H9 (cell line): ENCODE data around the gene SCGN. TPM values are rescaled to one million over a fixed set of nuclear protein-coding genes. Genes with fewer than 3 reads are reported as not detected.

Experiments used
- DNase-seq: peaks from one replicate; pipeline ENCODE4 v3.0.0-alpha.2; 2017
- H2AFZ ChIP-seq: one replicate; pipeline ENCODE4 v1.6.1; 2013; ENCODE audit warnings: mild to moderate bottlenecking, low read length, control low read depth, moderate library complexity
- H2AK5ac ChIP-seq: 2 replicates; pipeline ENCODE4 v1.6.1; 2013; ENCODE audit warnings: low read length, control low read depth, mixed read lengths; ENCODE audit not compliant: insufficient read length
- H2BK120ac ChIP-seq: one replicate; pipeline ENCODE4 v1.6.1; 2013; ENCODE audit warnings: low read depth, mild to moderate bottlenecking, low read length, control low read depth, inconsistent platforms; ENCODE audit not compliant: poor library complexity, severe bottlenecking
- H2BK12ac ChIP-seq: 2 replicates; pipeline ENCODE4 v1.6.1; 2013; ENCODE audit warnings: low read length, control low read depth, mixed read lengths, low read depth; ENCODE audit not compliant: insufficient read length
- H2BK15ac ChIP-seq: 2 replicates; pipeline ENCODE4 v1.6.1; 2013; ENCODE audit warnings: low read depth, low read length, control low read depth
- H2BK20ac ChIP-seq: one replicate; pipeline ENCODE4 v1.6.1; 2013; ENCODE audit warnings: low read depth, mild to moderate bottlenecking, low read length, control low read depth, inconsistent platforms; ENCODE audit not compliant: poor library complexity, severe bottlenecking
- H2BK5ac ChIP-seq: 2 replicates; pipeline ENCODE4 v1.6.1; 2013; ENCODE audit warnings: low read length, control low read depth, mixed read lengths; ENCODE audit not compliant: insufficient read length
- H3K14ac ChIP-seq: 2 replicates; pipeline ENCODE4 v1.6.1; 2013; ENCODE audit warnings: low read length, control low read depth; ENCODE audit not compliant: insufficient read depth
- H3K18ac ChIP-seq: 2 replicates; pipeline ENCODE4 v1.6.1; 2013; ENCODE audit warnings: low read depth, mild to moderate bottlenecking, mixed read lengths, low read length, control low read depth; ENCODE audit not compliant: insufficient read length
- H3K23ac ChIP-seq: 2 replicates; pipeline ENCODE4 v1.6.1; 2013; ENCODE audit warnings: low read length, control low read depth, mixed read lengths, low read depth; ENCODE audit not compliant: insufficient read length
- H3K23me2 ChIP-seq: 2 replicates; pipeline ENCODE4 v1.6.1; 2013; ENCODE audit warnings: low read depth, mild to moderate bottlenecking, mixed read lengths, low read length, control low read depth; ENCODE audit not compliant: insufficient read length, poor library complexity, severe bottlenecking
- H3K27ac ChIP-seq: 2 replicates; pipeline ENCODE4 v1.5.1; 2013; ENCODE audit warnings: low read length, control low read depth, mixed read lengths, low read depth; ENCODE audit not compliant: insufficient read length
- H3K27me3 ChIP-seq: 2 replicates; pipeline ENCODE4 v1.6.1; 2013; ENCODE audit warnings: low read length, control low read depth, inconsistent platforms; ENCODE audit not compliant: insufficient read depth
- H3K4ac ChIP-seq: 2 replicates; pipeline ENCODE4 v1.6.1; 2013; ENCODE audit warnings: low read depth, mild to moderate bottlenecking, control low read depth, inconsistent platforms, low read length, moderate library complexity
- H3K4me1 ChIP-seq: 2 replicates; pipeline ENCODE4 v1.6.1; 2013; ENCODE audit warnings: low read length, control low read depth, inconsistent platforms; ENCODE audit not compliant: insufficient read depth
- H3K4me2 ChIP-seq: 2 replicates; pipeline ENCODE4 v1.6.1; 2013; ENCODE audit warnings: low read length, control low read depth, mixed read lengths; ENCODE audit not compliant: insufficient read length, insufficient read depth
- H3K56ac ChIP-seq: 2 replicates; pipeline ENCODE4 v1.6.1; 2013; ENCODE audit warnings: low read depth, mild to moderate bottlenecking, mixed read lengths, low read length, control low read depth; ENCODE audit not compliant: insufficient read length
- H3K79me1 ChIP-seq: 2 replicates; pipeline ENCODE4 v1.6.1; 2013; ENCODE audit warnings: low read depth, mild to moderate bottlenecking, moderate library complexity, low read length, control low read depth, inconsistent platforms; ENCODE audit not compliant: insufficient read depth, poor library complexity, severe bottlenecking
- H3K79me2 ChIP-seq: 2 replicates; pipeline ENCODE4 v1.6.1; 2013; ENCODE audit warnings: low read length, control low read depth, inconsistent platforms; ENCODE audit not compliant: insufficient read depth
- H3K9ac ChIP-seq: 2 replicates; pipeline ENCODE4 v1.6.1; 2013; ENCODE audit warnings: low read length, control low read depth, mixed read lengths; ENCODE audit not compliant: insufficient read length; ENCODE audit errors: extremely low read depth
- H3K9me3 ChIP-seq: one replicate; pipeline ENCODE4 v1.6.1; 2013; ENCODE audit warnings: low read depth, low read length, inconsistent platforms; ENCODE audit not compliant: control insufficient read depth
- H3T11ph ChIP-seq: one replicate; pipeline ENCODE4 v1.6.1; 2013; ENCODE audit warnings: mild to moderate bottlenecking, low read length, control low read depth, inconsistent platforms
- H4K20me1 ChIP-seq: one replicate; pipeline ENCODE4 v1.6.1; 2013; ENCODE audit not compliant: control insufficient read depth, insufficient read length, insufficient read depth
- H4K5ac ChIP-seq: 2 replicates; pipeline ENCODE4 v1.6.1; 2013; ENCODE audit warnings: low read depth, mild to moderate bottlenecking, mixed read lengths, low read length, control low read depth; ENCODE audit not compliant: insufficient read length
- H4K8ac ChIP-seq: replicated peaks from 2 replicates; pipeline ENCODE4 v1.6.1; 2013; ENCODE audit warnings: low read length, control low read depth, mixed read lengths, low read depth; ENCODE audit not compliant: insufficient read length
- H4K91ac ChIP-seq: 2 replicates; pipeline ENCODE4 v1.6.1; 2013; ENCODE audit warnings: low read depth, mild to moderate bottlenecking, moderate library complexity, mixed read lengths, low read length, control low read depth; ENCODE audit not compliant: insufficient read length
- H3K27ac Mint-ChIP-seq, 3 experiments: 2 replicates in 2 of 3; 3 replicates in 1 of 3; pipeline ENCODE4 v1.8.0; 2020 to 2021; ENCODE audit warnings: mixed read lengths in 3 of 3, mild to moderate bottlenecking in 1 of 3, moderate library complexity in 1 of 3
- H3K27me3 Mint-ChIP-seq: 2 replicates; pipeline ENCODE4 v1.8.0; 2021; ENCODE audit warnings: low read depth, mild to moderate bottlenecking, moderate library complexity, mixed read lengths
- H3K36me3 Mint-ChIP-seq, 3 experiments: 2 replicates in 2 of 3; 3 replicates in 1 of 3; pipeline ENCODE4 v1.8.0; 2020 to 2021; ENCODE audit warnings: low read depth in 3 of 3, mixed read lengths in 3 of 3; ENCODE audit not compliant: insufficient read depth in 1 of 3
- H3K4me1 Mint-ChIP-seq, 2 experiments: 2 replicates each; pipeline ENCODE4 v1.8.0; 2020; ENCODE audit warnings: mixed read lengths in 2 of 2
- H3K4me3 Mint-ChIP-seq, 2 experiments: 2 replicates in 1 of 2; 3 replicates in 1 of 2; pipeline ENCODE4 v1.8.0; 2020 to 2021; ENCODE audit warnings: mild to moderate bottlenecking in 2 of 2, mixed read lengths in 2 of 2, moderate library complexity in 1 of 2
- H3K9me3 Mint-ChIP-seq, 2 experiments: 2 replicates in 1 of 2; 3 replicates in 1 of 2; pipeline ENCODE4 v1.8.0; 2020; ENCODE audit warnings: mild to moderate bottlenecking in 2 of 2, mixed read lengths in 2 of 2, moderate library complexity in 1 of 2
- WGBS: extraction: QIAGEN DNeasy Blood & Tissue Kit; methylation state at CpG from one replicate; pipeline ENCODE4 v1.1.7; 2013; ENCODE audit warnings: missing lambda C conversion rate, low lambda C conversion rate, mixed read lengths; ENCODE audit not compliant: insufficient read length; ENCODE audit errors: extremely low coverage; 5-methylcytosine and 5-hydroxymethylcytosine counted together
- total RNA-seq: library from RNA; stranded (reverse); gene quantifications from 2 replicates; pipeline ENCODE4 v1.2.1, GENCODE V29; 2021
- TF ChIP-seq, protein P1 (sequence below): fragments of 200-600 bp; sonication (generic); conservative IDR thresholded peaks from 3 replicates; pipeline ENCODE4 v1.8.0; 2021; ENCODE audit warnings: antibody characterized with exemption, mild to moderate bottlenecking

Gene SCGN
- total RNA-seq, 1 experiment from 2014 or later = not detected

DNA sequence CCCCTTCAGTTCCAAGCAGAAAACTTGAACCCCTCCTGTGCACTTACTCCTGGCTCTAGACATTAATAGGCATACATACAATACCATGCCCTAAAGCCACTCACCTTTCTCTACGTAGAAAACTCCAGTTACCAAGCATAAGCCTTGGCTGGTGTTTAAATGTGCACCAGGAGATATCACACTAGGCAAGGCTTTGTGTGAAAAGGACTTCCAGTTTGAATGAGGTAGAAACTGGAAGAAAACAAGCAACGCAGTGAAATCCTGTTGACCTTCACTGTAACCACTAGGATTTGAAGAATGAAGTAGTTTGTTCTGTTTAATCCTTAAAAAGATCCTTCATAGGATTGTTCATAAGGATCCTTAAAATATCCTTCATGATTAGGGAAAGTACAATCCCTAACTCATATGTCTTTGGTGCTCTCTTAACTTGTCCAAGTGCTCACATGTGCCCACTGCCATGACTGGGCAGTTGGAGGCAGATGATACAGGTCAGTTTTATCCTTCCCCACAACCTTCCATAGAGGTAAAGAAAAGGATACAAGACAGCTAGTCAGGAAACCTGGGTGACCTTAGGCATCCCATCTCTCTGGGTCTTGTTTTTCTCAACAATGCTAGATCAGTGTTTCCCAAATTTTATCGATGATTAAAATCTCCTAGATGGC lies 9.2 kb upstream of the SCGN start:
- Histone ChIP-seq H3K14ac (no peak overlapping the region), H3K23ac (no peak overlapping the region), H2BK120ac (no peak overlapping the region), H3K18ac (no peak overlapping the region), H3K4me2 (no peak overlapping the region), H2AFZ (no peak overlapping the region), H2BK15ac (no peak overlapping the region), H2AK5ac (no peak overlapping the region), H3K56ac (no peak overlapping the region), H3K4me1 (no peaks in the 10 kb centered on the region), H3K23me2 (no peaks in the 10 kb centered on the region), H4K91ac (no peak overlapping the region), H3K27me3 (no peaks in the 10 kb centered on the region), H3K4ac (no peak overlapping the region), H3K79me2 (no peaks in the 10 kb centered on the region), H3K27ac (no peak overlapping the region), H4K8ac (no peak overlapping the region), H3K9me3 (no peaks in the 10 kb centered on the region), H2BK12ac (no peak overlapping the region), H2BK5ac (no peak overlapping the region), H3K9ac (no peak overlapping the region), H3K79me1 (no peaks in the 10 kb centered on the region), H4K20me1 (no peaks in the 10 kb centered on the region), H3T11ph (no peak overlapping the region), H4K5ac (no peak overlapping the region), H2BK20ac (no peak overlapping the region)
- Mint-ChIP-seq H3K27me3 (peaks cover 48% of the 10 kb centered on the region), H3K4me3 (no peak overlapping the region), H3K9me3 (no peaks in the 10 kb centered on the region), H3K36me3 (no peaks in the 10 kb centered on the region), H3K4me1 (peaks cover 3 to 5% of the 10 kb centered on the region in 2 experiments), H3K27ac (no peak overlapping the region)
- no CpG with 5 or more reads among the region's 3 CpGs for WGBS
- DNase-seq = no peak
- TF ChIP-seq, protein P1, sequence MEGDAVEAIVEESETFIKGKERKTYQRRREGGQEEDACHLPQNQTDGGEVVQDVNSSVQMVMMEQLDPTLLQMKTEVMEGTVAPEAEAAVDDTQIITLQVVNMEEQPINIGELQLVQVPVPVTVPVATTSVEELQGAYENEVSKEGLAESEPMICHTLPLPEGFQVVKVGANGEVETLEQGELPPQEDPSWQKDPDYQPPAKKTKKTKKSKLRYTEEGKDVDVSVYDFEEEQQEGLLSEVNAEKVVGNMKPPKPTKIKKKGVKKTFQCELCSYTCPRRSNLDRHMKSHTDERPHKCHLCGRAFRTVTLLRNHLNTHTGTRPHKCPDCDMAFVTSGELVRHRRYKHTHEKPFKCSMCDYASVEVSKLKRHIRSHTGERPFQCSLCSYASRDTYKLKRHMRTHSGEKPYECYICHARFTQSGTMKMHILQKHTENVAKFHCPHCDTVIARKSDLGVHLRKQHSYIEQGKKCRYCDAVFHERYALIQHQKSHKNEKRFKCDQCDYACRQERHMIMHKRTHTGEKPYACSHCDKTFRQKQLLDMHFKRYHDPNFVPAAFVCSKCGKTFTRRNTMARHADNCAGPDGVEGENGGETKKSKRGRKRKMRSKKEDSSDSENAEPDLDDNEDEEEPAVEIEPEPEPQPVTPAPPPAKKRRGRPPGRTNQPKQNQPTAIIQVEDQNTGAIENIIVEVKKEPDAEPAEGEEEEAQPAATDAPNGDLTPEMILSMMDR = no peak
